GM19025 (cell line): Measurements from ENCODE around the gene CHM.
"Not testable (repeated sequence)": the region's sequence is repeated elsewhere in the genome, so short reads cannot be mapped to it uniquely, and the experiment has no call there.

Source experiments
- ATAC-seq: cut with Tn5 transposase; IDR thresholded peaks from one replicate; pipeline ENCODE4 v1.9.1; 2021; ENCODE audit warnings: mild to moderate bottlenecking, low read depth, moderate library complexity; ENCODE audit not compliant: unreplicated experiment

Gene CHM

GRCh38 chrX:85922821-85923220 lies 124.5 kb downstream of the CHM start:
- no peak for ATAC-seq

GRCh38 chrX:85916656-85917280 lies 130.6 kb downstream of the CHM start:
- ATAC-seq = not testable (repeated sequence)

GRCh38 chrX:85914431-85914830 lies 132.9 kb downstream of the CHM start:
- no peak for ATAC-seq

- no peak for ATAC-seq
Measured at GRCh38 chrX:85907316-85907715, 140.0 kb downstream of the CHM start.

- no peak for ATAC-seq
Measured at GRCh38 chrX:85906399-85906798, 141.0 kb downstream of the CHM start.

GRCh38 chrX:85905851-85906250 lies 141.5 kb downstream of the CHM start:
- no peak for ATAC-seq

- ATAC-seq = no peak
Measured at GRCh38 chrX:85903692-85904471, 143.5 kb downstream of the CHM start.

- no peak for ATAC-seq
Measured at GRCh38 chrX:85897362-85898126, 149.8 kb downstream of the CHM start.

GRCh38 chrX:85882601-85883000 lies 164.8 kb downstream of the CHM start:
- no peak for ATAC-seq

- ATAC-seq = no peak
Measured at GRCh38 chrX:85870585-85870984, 176.8 kb downstream of the CHM start.

- ATAC-seq = no peak
Measured at GRCh38 chrX:85865324-85865723, 182.0 kb downstream of the CHM start.

GRCh38 chrX:85859426-85859825 lies 187.9 kb downstream of the CHM start:
- no peak for ATAC-seq

GRCh38 chrX:85851418-85851817 lies 195.9 kb downstream of the CHM start:
- ATAC-seq = no peak

- no peak for ATAC-seq
Measured at GRCh38 chrX:85836868-85837267, 210.5 kb downstream of the CHM start.

GRCh38 chrX:85828771-85829170 lies 218.6 kb downstream of the CHM start:
- ATAC-seq = no peak

- ATAC-seq = no peak
Measured at GRCh38 chrX:85815203-85815751, 232.1 kb downstream of the CHM start.
